A673 (cell line): ENCODE data around the gene GRIN2A.

Source experiments
- EZH2 ChIP-seq: fragments of 200-600 bp; sonication (generic); IDR thresholded peaks from 2 replicates; pipeline ENCODE4 v1.6.1; 2017; ENCODE audit warnings: borderline replicate concordance, low read depth, mild to moderate bottlenecking, mixed read lengths, antibody characterized with exemption, low read length; ENCODE audit not compliant: poor library complexity, severe bottlenecking
- TF ChIP-seq, protein P1 (sequence below): fragments of 300-800, 200-600 bp; sonication (generic); conservative IDR thresholded peaks from 2 replicates; pipeline ENCODE4 v1.5.1; 2017; ENCODE audit warnings: low read depth, mild to moderate bottlenecking, antibody characterized with exemption, low read length, moderate library complexity, mixed read lengths

DNA sequence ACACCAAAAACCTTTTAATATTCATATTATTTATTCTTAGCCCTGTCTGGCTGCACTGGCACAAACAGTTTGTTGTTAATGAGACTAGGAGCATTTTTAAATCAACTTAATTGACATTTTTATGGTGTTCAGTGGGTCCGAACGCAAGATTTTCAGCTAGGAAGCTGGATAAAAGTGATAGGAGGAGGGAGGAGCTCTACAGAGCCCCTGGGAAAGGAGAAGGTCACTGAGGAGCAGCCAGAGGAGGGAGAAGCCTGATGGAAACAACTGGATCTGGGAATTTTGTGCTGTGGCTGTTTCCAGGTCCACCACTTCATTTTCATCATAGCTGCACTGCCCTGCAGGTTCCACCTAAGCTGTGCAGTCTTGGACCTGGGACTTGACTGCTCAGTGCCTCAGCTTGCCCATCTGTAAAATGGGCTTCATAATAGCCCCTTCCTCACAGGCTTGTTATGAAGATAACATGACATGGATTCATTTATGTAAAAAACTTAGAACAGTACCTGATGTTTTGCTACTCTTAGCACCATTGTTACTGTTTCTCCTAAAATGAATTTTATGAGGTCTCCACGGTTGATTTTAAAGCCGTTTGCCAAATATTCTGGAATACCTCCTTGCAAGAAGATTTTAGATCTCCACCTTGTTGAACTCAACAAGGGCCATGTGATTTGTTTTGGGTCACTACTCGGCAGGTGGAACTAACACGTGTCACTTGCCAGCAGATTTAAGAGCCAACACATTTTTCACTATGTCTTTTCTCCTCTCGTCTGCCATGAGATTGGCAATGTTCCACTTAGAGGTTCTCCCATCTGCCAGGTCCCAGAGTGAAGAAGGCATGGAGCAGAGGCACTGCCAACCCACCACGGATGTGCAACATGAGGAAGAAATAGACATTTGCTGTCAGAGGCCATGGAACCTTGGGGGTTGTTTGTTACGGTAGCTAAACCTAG is 18.7 kb upstream of the GRIN2A start:
- TF ChIP-seq, protein P1, sequence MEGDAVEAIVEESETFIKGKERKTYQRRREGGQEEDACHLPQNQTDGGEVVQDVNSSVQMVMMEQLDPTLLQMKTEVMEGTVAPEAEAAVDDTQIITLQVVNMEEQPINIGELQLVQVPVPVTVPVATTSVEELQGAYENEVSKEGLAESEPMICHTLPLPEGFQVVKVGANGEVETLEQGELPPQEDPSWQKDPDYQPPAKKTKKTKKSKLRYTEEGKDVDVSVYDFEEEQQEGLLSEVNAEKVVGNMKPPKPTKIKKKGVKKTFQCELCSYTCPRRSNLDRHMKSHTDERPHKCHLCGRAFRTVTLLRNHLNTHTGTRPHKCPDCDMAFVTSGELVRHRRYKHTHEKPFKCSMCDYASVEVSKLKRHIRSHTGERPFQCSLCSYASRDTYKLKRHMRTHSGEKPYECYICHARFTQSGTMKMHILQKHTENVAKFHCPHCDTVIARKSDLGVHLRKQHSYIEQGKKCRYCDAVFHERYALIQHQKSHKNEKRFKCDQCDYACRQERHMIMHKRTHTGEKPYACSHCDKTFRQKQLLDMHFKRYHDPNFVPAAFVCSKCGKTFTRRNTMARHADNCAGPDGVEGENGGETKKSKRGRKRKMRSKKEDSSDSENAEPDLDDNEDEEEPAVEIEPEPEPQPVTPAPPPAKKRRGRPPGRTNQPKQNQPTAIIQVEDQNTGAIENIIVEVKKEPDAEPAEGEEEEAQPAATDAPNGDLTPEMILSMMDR, result no peak
- no peak for TF ChIP-seq EZH2
